ENCODE measurements around the gene LSR. TPM values are rescaled to one million over a fixed set of nuclear protein-coding genes. Genes with fewer than 3 reads are reported as not detected.

Gene LSR
- total and polyA plus RNA-seq, 2 donors from 2014 or later: 37.9 to 87.2 TPM

DNA sequence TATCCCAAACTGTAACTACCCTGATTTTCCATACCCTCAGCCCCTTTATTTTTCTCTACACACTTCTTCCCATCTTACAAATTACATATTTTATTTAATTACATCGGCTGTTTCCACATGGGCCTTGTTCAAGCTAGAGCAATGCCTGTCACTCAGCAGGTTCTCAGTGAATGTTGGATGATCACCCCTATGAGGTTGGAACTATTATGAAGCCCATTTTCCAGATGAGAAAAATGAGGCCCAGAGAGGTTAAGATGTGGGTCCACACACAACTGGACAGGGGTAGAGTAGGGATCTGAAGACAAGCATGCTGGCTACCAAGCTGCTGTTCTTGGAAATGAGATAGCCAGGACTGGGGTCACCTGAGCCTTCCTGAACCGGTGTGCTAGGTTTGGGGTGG lies 53.2 kb downstream of the LSR start:
- no peak for FAIRE-seq
- TF ChIP-seq, protein P1, sequence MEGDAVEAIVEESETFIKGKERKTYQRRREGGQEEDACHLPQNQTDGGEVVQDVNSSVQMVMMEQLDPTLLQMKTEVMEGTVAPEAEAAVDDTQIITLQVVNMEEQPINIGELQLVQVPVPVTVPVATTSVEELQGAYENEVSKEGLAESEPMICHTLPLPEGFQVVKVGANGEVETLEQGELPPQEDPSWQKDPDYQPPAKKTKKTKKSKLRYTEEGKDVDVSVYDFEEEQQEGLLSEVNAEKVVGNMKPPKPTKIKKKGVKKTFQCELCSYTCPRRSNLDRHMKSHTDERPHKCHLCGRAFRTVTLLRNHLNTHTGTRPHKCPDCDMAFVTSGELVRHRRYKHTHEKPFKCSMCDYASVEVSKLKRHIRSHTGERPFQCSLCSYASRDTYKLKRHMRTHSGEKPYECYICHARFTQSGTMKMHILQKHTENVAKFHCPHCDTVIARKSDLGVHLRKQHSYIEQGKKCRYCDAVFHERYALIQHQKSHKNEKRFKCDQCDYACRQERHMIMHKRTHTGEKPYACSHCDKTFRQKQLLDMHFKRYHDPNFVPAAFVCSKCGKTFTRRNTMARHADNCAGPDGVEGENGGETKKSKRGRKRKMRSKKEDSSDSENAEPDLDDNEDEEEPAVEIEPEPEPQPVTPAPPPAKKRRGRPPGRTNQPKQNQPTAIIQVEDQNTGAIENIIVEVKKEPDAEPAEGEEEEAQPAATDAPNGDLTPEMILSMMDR (IDR thresholded peaks at IDR 0.05; ENCODE audit: borderline replicate concordance, extremely low read depth, insufficient read depth): no peak

DNA sequence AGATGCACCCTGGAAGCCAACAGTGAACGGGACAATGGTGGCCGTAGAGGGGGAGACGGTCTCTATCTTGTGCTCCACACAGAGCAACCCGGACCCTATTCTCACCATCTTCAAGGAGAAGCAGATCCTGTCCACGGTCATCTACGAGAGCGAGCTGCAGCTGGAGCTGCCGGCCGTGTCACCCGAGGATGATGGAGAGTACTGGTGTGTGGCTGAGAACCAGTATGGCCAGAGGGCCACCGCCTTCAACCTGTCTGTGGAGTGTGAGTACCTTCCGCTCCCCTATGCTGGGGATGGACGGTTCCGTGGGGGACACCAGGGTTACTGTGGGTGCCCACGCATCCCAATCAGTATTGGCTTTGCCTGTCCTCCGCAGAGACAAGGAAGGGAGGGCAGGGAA lies 53.6 kb downstream of the LSR start:
- FAIRE-seq: no peak

More for the DNA sequence above, 53.2 kb downstream of the LSR start:
- Histone ChIP-seq H3K9me3 (ENCODE audit: control insufficient read depth in 2 of 3, insufficient read depth in 1 of 3, low read length in 3 of 3) (peaks cover 0 to 2% (median 0%) of the 10 kb centered on the region in 3 donors), H3K36me3 (ENCODE audit: control insufficient read depth in 2 of 3, insufficient read depth in 3 of 3, low read length in 3 of 3) (no peaks in the 10 kb centered on the region), H3K27ac (ENCODE audit: low read depth in 2 of 2, low read length in 2 of 2) (no peak overlapping the region), H3K9ac (ENCODE audit: low read length in 3 of 3) (no peak overlapping the region), H3K27me3 (ENCODE audit: control insufficient read depth, insufficient read depth, low read length) (no peaks in the 10 kb centered on the region), H3K4me3 (ENCODE audit: low read length in 3 of 3) (no peak overlapping the region), H3K4me1 (ENCODE audit: control insufficient read depth in 2 of 3, insufficient read depth in 2 of 3, low read depth in 1 of 3, low read length in 3 of 3) (no peaks in the 10 kb centered on the region)
- no peak for DNase-seq
- intact Hi-C loops (cut with DNase I): no loop called here

DNA sequence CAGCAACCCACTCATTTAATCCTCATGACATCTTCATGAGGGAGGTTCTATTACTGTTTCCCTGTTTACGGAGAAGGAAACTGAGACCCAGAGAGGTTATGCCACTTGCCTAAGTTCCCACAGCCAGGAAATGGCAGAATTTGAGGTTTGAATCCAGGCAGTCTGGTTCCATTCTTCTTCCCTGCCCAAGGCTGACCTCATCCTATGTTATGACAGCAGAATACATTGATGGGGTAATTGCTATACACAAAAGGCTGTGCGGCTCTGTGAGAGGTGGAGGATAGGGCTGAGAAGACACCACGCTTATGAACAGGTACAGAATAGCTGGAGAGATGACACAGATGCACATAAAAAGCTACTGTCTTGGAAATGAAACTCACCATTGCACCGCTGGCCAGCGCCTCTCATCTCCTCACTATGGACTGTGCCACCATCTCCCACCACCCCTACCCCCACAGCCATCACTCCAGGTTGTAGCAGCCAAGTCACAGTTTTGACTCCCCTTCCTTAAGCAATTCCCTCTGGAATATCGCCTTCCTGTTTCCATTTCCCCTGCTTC lies 54.6 kb downstream of the LSR start:
- H3K36me3 ChIP-seq (ENCODE audit: control insufficient read depth in 2 of 3, insufficient read depth in 3 of 3, low read length in 3 of 3): no peaks in the 10 kb centered on the region
- H3K4me3 ChIP-seq (ENCODE audit: low read length in 3 of 3): no peak overlapping the region
- TF ChIP-seq, protein P1 (IDR thresholded peaks at IDR 0.05; ENCODE audit: borderline replicate concordance, extremely low read depth, insufficient read depth): no peak
- peaks cover 0 to 2% (median 0%) of the 10 kb centered on the region in 3 donors for H3K4me1 ChIP-seq (ENCODE audit: control insufficient read depth in 2 of 3, insufficient read depth in 2 of 3, low read depth in 1 of 3, low read length in 3 of 3)
- no peak for FAIRE-seq
- H3K27ac ChIP-seq (ENCODE audit: low read depth in 2 of 2, low read length in 2 of 2): no peak overlapping the region
- no peak for DNase-seq
- intact Hi-C loops (cut with DNase I): no loop called here
- H3K9ac ChIP-seq (ENCODE audit: low read length in 3 of 3): no peak overlapping the region
- H3K27me3 ChIP-seq (ENCODE audit: control insufficient read depth, insufficient read depth, low read length): no peaks in the 10 kb centered on the region
- no peaks in the 10 kb centered on the region for H3K9me3 ChIP-seq (ENCODE audit: control insufficient read depth in 2 of 3, insufficient read depth in 1 of 3, low read length in 3 of 3)

More for the DNA sequence above, 53.6 kb downstream of the LSR start:
- Histone ChIP-seq H3K4me3 (ENCODE audit: low read length in 3 of 3) (no peak overlapping the region), H3K9ac (ENCODE audit: low read length in 3 of 3) (no peak overlapping the region), H3K4me1 (ENCODE audit: control insufficient read depth in 2 of 3, insufficient read depth in 2 of 3, low read depth in 1 of 3, low read length in 3 of 3) (peaks cover 0 to 2% (median 0%) of the 10 kb centered on the region in 3 donors), H3K27me3 (ENCODE audit: control insufficient read depth, insufficient read depth, low read length) (no peaks in the 10 kb centered on the region), H3K9me3 (ENCODE audit: control insufficient read depth in 2 of 3, insufficient read depth in 1 of 3, low read length in 3 of 3) (peaks cover 0 to 2% (median 0%) of the 10 kb centered on the region in 3 donors), H3K27ac (ENCODE audit: low read depth in 2 of 2, low read length in 2 of 2) (no peak overlapping the region), H3K36me3 (ENCODE audit: control insufficient read depth in 2 of 3, insufficient read depth in 3 of 3, low read length in 3 of 3) (no peaks in the 10 kb centered on the region)
- TF ChIP-seq, protein P1 (IDR thresholded peaks at IDR 0.05; ENCODE audit: borderline replicate concordance, extremely low read depth, insufficient read depth): no peak
- DNase-seq: no peak
- intact Hi-C loops (cut with DNase I): no loop called here

DNA sequence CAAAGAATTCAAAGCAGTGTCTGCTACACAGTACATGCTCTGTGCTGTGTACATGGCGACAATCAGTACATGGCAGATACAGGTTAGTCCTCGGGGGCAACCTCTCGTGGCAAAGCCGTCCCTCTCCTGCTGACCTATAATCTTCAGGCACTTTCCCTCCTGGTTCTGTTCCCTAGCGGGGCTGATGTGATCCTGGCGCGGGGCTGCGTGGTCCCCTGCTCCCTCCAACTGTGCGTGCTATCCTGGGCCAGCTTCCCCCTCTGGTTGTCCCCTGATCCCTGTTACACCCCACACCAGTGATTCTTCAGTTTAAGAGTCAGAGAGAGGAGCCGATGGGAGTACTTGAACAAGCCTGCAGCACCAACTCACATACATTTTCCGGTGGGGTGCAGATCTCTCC lies 55.2 kb downstream of the LSR start:
- H3K4me1 ChIP-seq (ENCODE audit: control insufficient read depth in 2 of 3, insufficient read depth in 2 of 3, low read depth in 1 of 3, low read length in 3 of 3): peaks cover 0 to 2% (median 2%) of the 10 kb centered on the region in 3 donors
- DNase-seq (no peak), FAIRE-seq (no peak)
- no peaks in the 10 kb centered on the region for H3K9me3 ChIP-seq (ENCODE audit: control insufficient read depth in 2 of 3, insufficient read depth in 1 of 3, low read length in 3 of 3)
- H3K27ac ChIP-seq (ENCODE audit: low read depth in 2 of 2, low read length in 2 of 2): no peak overlapping the region
- H3K9ac ChIP-seq (ENCODE audit: low read length in 3 of 3): no peak overlapping the region
- H3K27me3 ChIP-seq (ENCODE audit: control insufficient read depth, insufficient read depth, low read length): no peaks in the 10 kb centered on the region
- intact Hi-C loops (cut with DNase I): no loop called here
- H3K4me3 ChIP-seq (ENCODE audit: low read length in 3 of 3): no peak overlapping the region
- no peaks in the 10 kb centered on the region for H3K36me3 ChIP-seq (ENCODE audit: control insufficient read depth in 2 of 3, insufficient read depth in 3 of 3, low read length in 3 of 3)
- TF ChIP-seq, protein P1 (IDR thresholded peaks at IDR 0.05; ENCODE audit: borderline replicate concordance, extremely low read depth, insufficient read depth): no peak
